Neural progenitor cell (in vitro differentiated cells): ENCODE data around the gene MYO6. TPM values are rescaled to one million over a fixed set of nuclear protein-coding genes. Genes with fewer than 3 reads are reported as not detected.

ENCODE experiments used
- DNase-seq: peaks from one replicate; pipeline ENCODE4 v3.0.0-alpha.2; 2016; ENCODE audit warnings: low spot score
- H2AFZ ChIP-seq: fragments of 200-600 bp; sonication (generic); replicated peaks from 2 replicates; pipeline ENCODE4 v1.6.1; 2016; ENCODE audit warnings: antibody characterized with exemption
- H3F3A ChIP-seq: fragments of 200-600 bp; sonication (generic); 2 replicates; pipeline ENCODE4 v1.6.1; 2016; ENCODE audit warnings: antibody characterized with exemption, low read depth
- H3K27ac ChIP-seq: fragments of 200-600 bp; sonication (generic); 2 replicates; pipeline ENCODE4 v1.5.1; 2016; ENCODE audit warnings: mild to moderate bottlenecking
- H3K27me3 ChIP-seq: fragments of 200-600 bp; sonication (generic); 2 replicates; pipeline ENCODE4 v1.6.1; 2016; ENCODE audit warnings: mild to moderate bottlenecking, moderate library complexity
- H3K36me3 ChIP-seq: fragments of 200-600 bp; sonication (generic); 2 replicates; pipeline ENCODE4 v1.5.1; 2016
- H3K4me1 ChIP-seq: fragments of 200-600 bp; sonication (generic); 2 replicates; pipeline ENCODE4 v1.6.1; 2016; ENCODE audit warnings: mixed run types
- H3K4me2 ChIP-seq: fragments of 200-600 bp; sonication (generic); 2 replicates; pipeline ENCODE4 v1.6.1; 2016
- H3K4me3 ChIP-seq: fragments of 200-600 bp; sonication (generic); 2 replicates; pipeline ENCODE4 v1.5.1; 2016
- H3K79me2 ChIP-seq: fragments of 200-600 bp; sonication (generic); 2 replicates; pipeline ENCODE4 v1.6.1; 2016; ENCODE audit warnings: low read depth
- H3K9ac ChIP-seq: fragments of 200-600 bp; sonication (generic); 2 replicates; pipeline ENCODE4 v1.6.1; 2016
- H3K9me3 ChIP-seq: fragments of 200-600 bp; sonication (generic); 2 replicates; pipeline ENCODE4 v1.5.1; 2016; ENCODE audit warnings: low read depth
- H4K20me1 ChIP-seq: fragments of 200-600 bp; sonication (generic); 2 replicates; pipeline ENCODE4 v1.6.1; 2016; ENCODE audit warnings: low read depth
- H3K27ac Mint-ChIP-seq: 3 replicates; pipeline ENCODE4 v1.8.0; 2021; ENCODE audit warnings: mixed read lengths
- H3K27me3 Mint-ChIP-seq: 2 replicates; pipeline ENCODE4 v1.8.0; 2022; ENCODE audit warnings: low read depth, mild to moderate bottlenecking, inconsistent platforms, moderate library complexity, mixed read lengths; ENCODE audit not compliant: insufficient read depth
- H3K36me3 Mint-ChIP-seq: 3 replicates; pipeline ENCODE4 v1.8.0; 2021; ENCODE audit warnings: mixed read lengths
- H3K4me1 Mint-ChIP-seq: 3 replicates; pipeline ENCODE4 v1.8.0; 2021; ENCODE audit warnings: mixed read lengths
- H3K4me3 Mint-ChIP-seq: 3 replicates; pipeline ENCODE4 v1.8.0; 2021; ENCODE audit warnings: mild to moderate bottlenecking, moderate library complexity, mixed read lengths
- H3K9me3 Mint-ChIP-seq: 3 replicates; pipeline ENCODE4 v1.8.0; 2020; ENCODE audit warnings: mixed read lengths
- CTCF ChIP-seq: fragments of 200-600 bp; sonication (generic); IDR thresholded peaks from 2 replicates; pipeline ENCODE4 v1.5.1; 2017; ENCODE audit warnings: antibody characterized with exemption, mild to moderate bottlenecking
- EZH2 ChIP-seq: fragments of 200-600 bp; sonication (generic); IDR thresholded peaks from 2 replicates; pipeline ENCODE4 v1.6.1; 2017; ENCODE audit warnings: antibody characterized with exemption, mild to moderate bottlenecking, moderate library complexity
- EZH2phosphoT487 ChIP-seq: fragments of 200-600 bp; sonication (generic); IDR thresholded peaks from 2 replicates; pipeline ENCODE4 v1.6.1; 2017; ENCODE audit warnings: antibody characterized with exemption
- total RNA-seq: library from RNA; depleted of rRNA; stranded (reverse); fragments of >200 nt; gene quantifications from 2 replicates; pipeline ENCODE4 v1.2.3, GENCODE V29; 2015; ENCODE audit warnings: low replicate concordance

Gene MYO6
- total RNA-seq, 1 donor from 2014 or later = 23.0 TPM

GRCh38 chr6:75935473-75935793 is 186.4 kb downstream of the MYO6 start:
- no peak overlapping the region for H3K27ac Mint-ChIP-seq
- Histone ChIP-seq H3K79me2 (no peaks in the 10 kb centered on the region), H3K4me2 (peak overlapping the region; percentile 73), H3K27me3 (peaks cover 7% of the 10 kb centered on the region), H3K9me3 (no peaks in the 10 kb centered on the region), H3K4me3 (peak overlapping the region; percentile 44), H3K4me1 (peaks cover 18% of the 10 kb centered on the region), H2AFZ (peak overlapping the region; percentile 66), H3K9ac (no peak overlapping the region), H3K27ac (no peak overlapping the region), H3K36me3 (no peaks in the 10 kb centered on the region), H3F3A (peaks cover 7% of the 10 kb centered on the region), H4K20me1 (no peaks in the 10 kb centered on the region)
- DNase-seq = no peak
- peaks cover 33% of the 10 kb centered on the region for H3K4me1 Mint-ChIP-seq
- TF ChIP-seq EZH2phosphoT487 = no peak
- TF ChIP-seq EZH2 = no peak
- no peak for TF ChIP-seq CTCF
- peaks cover 3% of the 10 kb centered on the region for H3K9me3 Mint-ChIP-seq
- H3K27me3 Mint-ChIP-seq = peaks cover 10% of the 10 kb centered on the region
- H3K4me3 Mint-ChIP-seq = peak overlapping the region; percentile 83
- H3K36me3 Mint-ChIP-seq = no peaks in the 10 kb centered on the region

GRCh38 chr6:75936682-75937081 is 187.6 kb downstream of the MYO6 start:
- DNase-seq = no peak
- Mint-ChIP-seq H3K27me3 (peaks cover 10% of the 10 kb centered on the region), H3K27ac (no peak overlapping the region), H3K4me1 (peaks cover 33% of the 10 kb centered on the region), H3K9me3 (peaks cover 3% of the 10 kb centered on the region), H3K4me3 (no peak overlapping the region), H3K36me3 (no peaks in the 10 kb centered on the region)
- TF ChIP-seq EZH2phosphoT487 (no peak), CTCF (no peak), EZH2 (no peak)
- peaks cover 18% of the 10 kb centered on the region for H3K4me1 ChIP-seq
- H3K4me3 ChIP-seq = no peak overlapping the region
- no peak overlapping the region for H3K27ac ChIP-seq
- H3K79me2 ChIP-seq = no peaks in the 10 kb centered on the region
- H4K20me1 ChIP-seq = no peaks in the 10 kb centered on the region
- no peak overlapping the region for H3K9ac ChIP-seq
- no peaks in the 10 kb centered on the region for H3K9me3 ChIP-seq
- peaks cover 7% of the 10 kb centered on the region for H3F3A ChIP-seq
- no peak overlapping the region for H3K4me2 ChIP-seq
- no peak overlapping the region for H2AFZ ChIP-seq
- H3K27me3 ChIP-seq = peaks cover 7% of the 10 kb centered on the region
- no peaks in the 10 kb centered on the region for H3K36me3 ChIP-seq

- Histone ChIP-seq H3K36me3 (no peaks in the 10 kb centered on the region), H3K4me2 (no peak overlapping the region), H2AFZ (no peak overlapping the region), H4K20me1 (no peaks in the 10 kb centered on the region), H3K27me3 (peaks cover 7% of the 10 kb centered on the region), H3K9ac (no peak overlapping the region), H3K27ac (no peak overlapping the region), H3K9me3 (no peaks in the 10 kb centered on the region), H3K79me2 (no peaks in the 10 kb centered on the region), H3F3A (peaks cover 7% of the 10 kb centered on the region), H3K4me3 (no peak overlapping the region), H3K4me1 (peaks cover 18% of the 10 kb centered on the region)
- Mint-ChIP-seq H3K9me3 (peaks cover 3% of the 10 kb centered on the region), H3K4me1 (peaks cover 33% of the 10 kb centered on the region), H3K4me3 (no peak overlapping the region), H3K27ac (no peak overlapping the region), H3K27me3 (peaks cover 9% of the 10 kb centered on the region), H3K36me3 (no peaks in the 10 kb centered on the region)
- TF ChIP-seq CTCF = no peak
- no peak for TF ChIP-seq EZH2phosphoT487
- no peak for TF ChIP-seq EZH2
- DNase-seq = no peak
These were observed 188.8 kb downstream of the MYO6 start for GRCh38 chr6:75937846-75938245.

GRCh38 chr6:75940564-75940963 is 191.5 kb downstream of the MYO6 start:
- Mint-ChIP-seq H3K36me3 (no peaks in the 10 kb centered on the region), H3K27me3 (peaks cover 6% of the 10 kb centered on the region), H3K27ac (no peak overlapping the region), H3K4me1 (peaks cover 16% of the 10 kb centered on the region), H3K9me3 (peaks cover 3% of the 10 kb centered on the region), H3K4me3 (no peak overlapping the region)
- DNase-seq = no peak
- H4K20me1 ChIP-seq = no peaks in the 10 kb centered on the region
- TF ChIP-seq EZH2phosphoT487 = no peak
- TF ChIP-seq CTCF = no peak
- no peak for TF ChIP-seq EZH2
- H3K27ac ChIP-seq = no peak overlapping the region
- no peaks in the 10 kb centered on the region for H3K79me2 ChIP-seq
- no peak overlapping the region for H3K9ac ChIP-seq
- no peak overlapping the region for H3K4me3 ChIP-seq
- H3K4me2 ChIP-seq = no peak overlapping the region
- no peaks in the 10 kb centered on the region for H3K27me3 ChIP-seq
- no peaks in the 10 kb centered on the region for H3K36me3 ChIP-seq
- no peaks in the 10 kb centered on the region for H3K9me3 ChIP-seq
- H3K4me1 ChIP-seq = peaks cover 14% of the 10 kb centered on the region
- peaks cover under 1% of the 10 kb centered on the region for H3F3A ChIP-seq
- H2AFZ ChIP-seq = no peak overlapping the region
